Measurements from ENCODE around the gene CFAP43.
"Not testable (repeated sequence)": the region's sequence is repeated elsewhere in the genome, so short reads cannot be mapped to it uniquely, and the experiment has no call there.

The CFAP43 gene

DNA sequence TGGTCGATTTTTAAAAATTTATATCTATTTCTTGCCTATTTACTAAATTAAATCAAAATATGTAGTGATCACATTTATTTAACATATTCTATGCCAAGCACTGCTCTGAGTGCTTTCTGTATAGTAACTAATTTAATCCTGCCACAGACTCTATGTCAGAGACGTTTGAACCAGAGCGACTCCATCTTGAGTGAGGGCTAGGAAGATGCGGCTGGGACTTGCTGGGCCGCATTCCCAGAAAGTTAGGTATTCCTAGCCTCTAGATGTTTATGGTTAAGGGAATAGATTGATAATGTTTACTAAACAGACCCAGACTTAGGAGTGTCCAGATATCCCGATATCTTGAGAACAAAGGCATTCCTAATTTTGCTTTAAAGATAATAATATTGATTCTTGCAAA lies 19.3 kb upstream of the CFAP43 start:
- H3K4me3 ChIP-seq (ENCODE audit: low read length), result no peak overlapping the region
- no peak for DNase-seq (ENCODE audit: low read depth)
- TF ChIP-seq, protein P1, sequence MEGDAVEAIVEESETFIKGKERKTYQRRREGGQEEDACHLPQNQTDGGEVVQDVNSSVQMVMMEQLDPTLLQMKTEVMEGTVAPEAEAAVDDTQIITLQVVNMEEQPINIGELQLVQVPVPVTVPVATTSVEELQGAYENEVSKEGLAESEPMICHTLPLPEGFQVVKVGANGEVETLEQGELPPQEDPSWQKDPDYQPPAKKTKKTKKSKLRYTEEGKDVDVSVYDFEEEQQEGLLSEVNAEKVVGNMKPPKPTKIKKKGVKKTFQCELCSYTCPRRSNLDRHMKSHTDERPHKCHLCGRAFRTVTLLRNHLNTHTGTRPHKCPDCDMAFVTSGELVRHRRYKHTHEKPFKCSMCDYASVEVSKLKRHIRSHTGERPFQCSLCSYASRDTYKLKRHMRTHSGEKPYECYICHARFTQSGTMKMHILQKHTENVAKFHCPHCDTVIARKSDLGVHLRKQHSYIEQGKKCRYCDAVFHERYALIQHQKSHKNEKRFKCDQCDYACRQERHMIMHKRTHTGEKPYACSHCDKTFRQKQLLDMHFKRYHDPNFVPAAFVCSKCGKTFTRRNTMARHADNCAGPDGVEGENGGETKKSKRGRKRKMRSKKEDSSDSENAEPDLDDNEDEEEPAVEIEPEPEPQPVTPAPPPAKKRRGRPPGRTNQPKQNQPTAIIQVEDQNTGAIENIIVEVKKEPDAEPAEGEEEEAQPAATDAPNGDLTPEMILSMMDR (conservative IDR thresholded peaks at IDR 0.05; ENCODE audit: low read depth, low read length), result no peak

DNA sequence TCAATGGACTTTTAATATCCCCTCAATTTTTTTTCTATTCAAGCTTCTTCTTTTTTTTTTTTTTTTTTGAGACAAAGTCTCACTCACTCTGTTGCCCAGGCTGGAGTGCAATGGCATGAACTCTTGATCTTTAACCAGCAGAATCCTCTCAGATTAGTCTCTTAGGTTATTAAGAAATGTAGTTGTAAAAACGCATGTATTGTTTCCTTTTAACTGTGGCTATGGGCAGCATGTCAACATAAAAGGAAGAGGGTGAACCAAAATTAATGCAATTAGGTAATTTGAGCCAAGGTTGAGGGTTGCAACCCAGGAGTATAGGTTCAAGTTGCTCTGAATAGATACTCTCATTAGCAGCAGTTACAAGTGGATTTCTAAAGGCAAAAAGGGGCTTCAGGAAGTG lies 18.2 kb upstream of the CFAP43 start:
- TF ChIP-seq, protein P1 (conservative IDR thresholded peaks at IDR 0.05; ENCODE audit: low read depth, low read length), result no peak
- DNase-seq (ENCODE audit: low read depth), result no peak
- H3K4me3 ChIP-seq (ENCODE audit: low read length), result no peak overlapping the region

DNA sequence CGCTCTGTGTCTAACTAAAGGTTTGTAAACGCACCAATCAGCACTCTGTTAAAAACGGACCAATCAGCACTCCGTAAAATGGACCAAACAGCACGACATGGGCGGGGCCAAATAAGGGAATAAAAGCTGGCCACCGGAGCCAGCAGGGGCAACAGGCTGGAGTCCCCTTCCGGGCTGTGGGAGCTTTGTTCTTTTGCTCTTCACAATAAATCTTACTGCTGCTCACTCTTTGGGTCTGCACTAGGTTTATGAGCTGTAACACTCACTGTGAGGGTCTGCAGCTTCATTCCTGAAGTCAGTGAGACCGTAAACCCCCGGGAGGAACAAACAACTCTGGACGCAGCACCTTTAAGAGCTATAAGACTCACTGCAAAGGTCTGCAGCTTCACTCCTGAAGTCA lies 16.8 kb upstream of the CFAP43 start:
- not testable (repeated sequence) for DNase-seq (ENCODE audit: low read depth); H3K4me3 ChIP-seq (ENCODE audit: low read length)

DNA sequence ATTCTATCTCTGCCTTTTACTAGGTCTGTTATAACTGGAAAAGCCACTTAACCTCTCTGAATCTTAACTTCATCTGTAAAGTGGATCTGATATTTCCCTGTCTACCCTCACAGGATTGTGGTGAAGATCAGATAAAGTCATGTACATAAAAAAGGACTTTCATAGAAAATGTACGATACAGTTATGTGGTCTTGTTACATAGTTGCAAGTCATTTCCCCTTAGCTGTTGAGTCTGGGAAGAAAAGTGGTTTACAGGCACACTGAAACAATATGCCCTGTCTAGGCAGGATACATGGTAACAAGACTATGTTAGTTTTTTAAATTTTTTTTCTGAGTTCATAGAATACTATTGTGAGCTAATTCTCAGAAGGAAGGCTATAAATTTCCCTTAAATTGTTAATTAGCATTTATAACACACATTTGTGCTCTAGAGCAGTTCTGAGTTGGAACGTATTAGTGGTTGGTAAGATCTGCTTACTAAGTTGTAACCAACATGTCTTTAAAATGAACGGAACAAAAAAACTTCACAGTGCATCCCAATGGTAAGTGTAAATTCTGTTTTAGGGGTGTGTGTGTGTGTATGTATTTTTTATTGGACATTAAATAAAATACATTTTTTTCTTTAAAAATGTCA lies 15.5 kb upstream of the CFAP43 start:
- TF ChIP-seq, protein P1 (conservative IDR thresholded peaks at IDR 0.05; ENCODE audit: low read depth, low read length), result no peak
- no peak overlapping the region for H3K4me3 ChIP-seq (ENCODE audit: low read length)
- DNase-seq (ENCODE audit: low read depth), result no peak

DNA sequence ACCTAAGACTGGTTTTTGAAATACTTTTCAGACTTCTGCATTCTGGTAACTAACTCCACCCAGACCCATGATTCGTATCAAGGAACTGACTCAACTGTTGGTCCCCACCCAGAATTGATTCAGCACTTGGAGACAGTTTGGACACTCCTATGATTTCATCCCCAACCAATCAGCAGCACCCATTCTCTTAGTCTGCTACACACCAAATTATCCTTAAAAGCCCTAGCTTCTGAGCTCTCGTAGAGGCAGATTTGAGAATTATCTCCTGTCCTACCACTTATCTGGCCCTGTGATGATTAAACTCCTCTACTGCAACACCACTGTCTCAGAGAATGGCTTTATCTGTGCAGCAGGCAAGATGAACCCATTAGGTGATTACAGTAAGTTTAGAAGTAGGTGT lies 14.8 kb upstream of the CFAP43 start:
- DNase-seq (ENCODE audit: low read depth), result no peak
- H3K4me3 ChIP-seq (ENCODE audit: low read length), result no peak overlapping the region
- TF ChIP-seq, protein P1 (conservative IDR thresholded peaks at IDR 0.05; ENCODE audit: low read depth, low read length), result no peak

DNA sequence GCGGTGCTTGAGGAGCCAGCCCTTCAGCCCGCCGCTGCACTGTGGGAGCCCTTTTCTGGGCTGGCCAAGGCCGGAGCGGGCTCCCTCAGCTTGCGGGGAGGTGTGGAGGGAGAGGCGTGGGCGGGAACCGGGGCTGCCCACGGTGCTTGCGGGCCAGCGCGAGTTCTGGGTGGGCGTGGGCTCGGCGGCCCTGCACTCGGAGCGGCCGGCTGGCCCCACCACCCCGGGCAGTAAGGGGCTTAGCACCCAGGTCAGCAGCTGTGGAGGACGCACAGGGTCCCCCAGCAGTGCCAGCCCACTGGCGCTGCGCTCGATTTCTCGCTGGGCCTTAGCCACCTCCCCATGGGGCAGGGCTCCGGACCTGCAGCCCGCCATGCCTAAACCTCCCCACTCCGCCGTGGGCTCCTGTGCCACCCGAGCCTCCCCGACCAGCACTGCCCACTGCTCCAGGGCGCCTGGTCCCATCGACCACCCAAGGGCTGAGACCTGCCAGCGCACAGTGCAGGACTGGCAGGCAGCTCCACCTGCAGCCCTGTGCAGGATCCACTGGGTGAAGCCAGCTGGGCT lies 13.0 kb upstream of the CFAP43 start:
- DNase-seq (ENCODE audit: low read depth), result no peak
- H3K4me3 ChIP-seq (ENCODE audit: low read length), result no peak overlapping the region
- TF ChIP-seq, protein P1 (conservative IDR thresholded peaks at IDR 0.05; ENCODE audit: low read depth, low read length), result no peak

DNA sequence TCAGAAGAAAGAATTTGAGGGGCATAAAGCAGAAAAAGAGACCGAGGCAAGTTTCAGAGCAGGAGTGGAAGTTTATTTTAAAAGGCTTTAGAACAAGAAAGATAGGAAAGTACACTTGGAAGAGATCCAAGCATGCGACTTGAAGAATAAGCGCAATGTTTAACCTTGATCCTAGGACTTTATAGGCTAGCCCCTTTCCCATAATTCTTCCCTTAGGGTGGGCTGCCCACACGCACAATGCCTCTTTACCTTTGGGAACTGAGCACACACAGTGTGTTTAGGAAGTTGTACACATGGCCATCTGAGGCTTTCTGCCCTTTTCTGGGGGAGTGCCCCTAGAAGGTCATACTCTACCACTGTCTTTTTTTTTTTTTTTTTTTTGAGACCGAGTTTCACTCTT lies 11.3 kb upstream of the CFAP43 start:
- H3K4me3 ChIP-seq (ENCODE audit: low read length), result no peak overlapping the region
- TF ChIP-seq, protein P1 (conservative IDR thresholded peaks at IDR 0.05; ENCODE audit: low read depth, low read length), result no peak
- no peak for DNase-seq (ENCODE audit: low read depth)

DNA sequence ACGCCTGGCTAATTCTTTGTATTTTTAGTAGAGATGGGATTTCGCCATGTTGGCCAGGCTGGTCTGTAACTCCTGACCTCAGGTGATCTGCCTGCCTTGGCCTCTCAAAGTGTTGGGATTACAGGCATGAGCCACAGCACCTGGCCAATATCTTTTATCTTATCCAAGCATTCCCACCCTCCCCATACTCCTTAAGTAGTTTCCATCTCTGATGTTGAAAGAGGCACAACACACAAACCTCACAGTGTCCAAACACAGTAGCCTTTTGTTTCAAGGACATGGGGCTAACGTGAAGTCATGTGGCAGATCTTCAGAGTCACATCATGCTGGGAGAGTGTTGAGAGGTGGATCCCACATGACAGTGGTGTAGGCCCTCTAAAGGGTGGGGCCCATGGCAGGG lies 10.8 kb upstream of the CFAP43 start:
- DNase-seq (ENCODE audit: low read depth); H3K4me3 ChIP-seq (ENCODE audit: low read length): not testable (repeated sequence)

Measured in retinal pigment epithelial cell (primary cell).